ENCODE measurements around the gene CACNA1G. TPM values are rescaled to one million over a fixed set of nuclear protein-coding genes. Genes with fewer than 3 reads are reported as not detected.

The CACNA1G gene
- polyA plus RNA-seq, 3 donors, result 0.07 to 2.9 (median 0.64) TPM

DNA sequence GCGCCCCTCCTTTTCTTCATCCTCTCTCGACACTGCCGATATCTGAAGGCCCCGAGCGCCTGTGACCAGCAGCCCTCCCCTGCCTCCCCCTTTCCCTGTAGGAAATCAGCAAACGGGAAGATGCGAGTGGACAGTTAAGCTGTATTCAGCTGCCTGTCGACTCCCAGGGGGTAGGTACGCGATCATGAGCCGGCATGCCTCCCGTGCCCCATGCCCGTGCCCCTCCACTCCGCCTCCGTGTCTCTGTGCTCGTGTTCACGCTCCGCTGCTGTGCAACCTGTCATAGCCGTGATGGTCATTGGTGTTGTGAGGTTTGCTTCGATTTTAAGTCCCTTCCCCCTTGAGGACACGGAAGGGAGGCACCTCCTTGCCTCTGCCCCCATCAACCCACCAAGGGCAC, 34.4 kb downstream of the CACNA1G start:
- no peak overlapping the region for H3K27ac ChIP-seq (ENCODE audit: low read depth, low read length)
- WGBS, 3 donors, result 86 to 94% (median 88%) methylated on average over 21 of the region's 21 CpGs

DNA sequence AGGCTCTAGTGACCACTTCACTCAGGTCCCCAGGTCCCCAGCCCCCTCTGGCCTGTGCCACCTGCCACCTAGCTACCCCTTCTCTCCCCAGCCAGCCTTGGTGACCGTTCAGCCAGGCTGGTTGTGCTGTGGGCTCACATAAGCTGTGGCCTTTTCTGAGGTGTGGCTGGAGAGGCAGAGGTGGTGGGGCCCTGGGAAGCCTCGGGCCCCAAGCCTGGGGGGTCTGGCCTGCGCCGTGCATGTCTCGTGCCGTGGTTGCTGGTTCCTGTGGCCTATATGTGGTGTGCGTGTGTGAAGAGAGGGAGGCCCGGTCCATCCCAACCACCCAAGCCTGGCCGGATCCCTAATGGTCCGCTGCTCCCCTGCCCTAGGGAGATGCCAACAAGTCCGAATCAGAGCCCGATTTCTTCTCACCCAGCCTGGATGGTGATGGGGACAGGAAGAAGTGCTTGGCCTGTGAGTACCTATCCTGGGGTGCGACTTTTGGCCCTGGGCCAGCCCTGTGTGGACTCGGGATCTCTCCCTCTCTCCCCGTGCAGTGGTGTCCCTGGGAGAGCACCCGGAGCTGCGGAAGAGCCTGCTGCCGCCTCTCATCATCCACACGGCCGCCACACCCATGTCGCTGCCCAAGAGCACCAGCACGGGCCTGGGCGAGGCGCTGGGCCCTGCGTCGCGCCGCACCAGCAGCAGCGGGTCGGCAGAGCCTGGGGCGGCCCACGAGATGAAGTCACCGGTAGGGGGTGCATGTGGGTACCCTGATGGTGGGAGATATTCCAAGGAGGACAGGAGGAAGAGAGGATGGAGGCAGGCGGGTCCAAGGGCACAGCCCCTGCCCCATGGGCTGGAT, 35.9 kb downstream of the CACNA1G start:
- WGBS, 3 donors, result 82 to 83% (median 82%) methylated on average over 32 to 34 of the region's 34 CpGs
- no peak overlapping the region for H3K27ac ChIP-seq (ENCODE audit: low read depth, low read length)

DNA sequence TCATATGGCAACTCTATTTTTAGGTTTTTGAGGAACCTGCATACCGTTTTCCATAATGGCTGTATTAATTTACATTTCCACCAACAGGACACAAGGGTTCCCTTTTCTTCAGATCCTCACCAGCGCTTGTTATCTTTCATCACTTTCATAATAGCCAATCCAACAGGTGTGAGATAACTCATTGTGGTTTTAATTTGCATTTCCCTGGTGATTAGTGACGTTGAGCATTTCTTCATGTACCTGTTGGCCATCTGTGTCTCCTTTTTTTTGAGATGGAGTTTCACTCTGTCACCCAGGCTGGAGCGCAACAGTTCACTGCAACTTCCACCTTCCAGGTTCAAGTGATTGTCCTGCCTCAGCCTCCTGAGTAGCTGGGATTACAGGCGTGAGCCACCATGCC, 38.0 kb downstream of the CACNA1G start:
- WGBS, 3 donors, result 71 to 86% (median 75%) methylated on average over 5 of the region's 5 CpGs
- no peak overlapping the region for H3K27ac ChIP-seq (ENCODE audit: low read depth, low read length)

DNA sequence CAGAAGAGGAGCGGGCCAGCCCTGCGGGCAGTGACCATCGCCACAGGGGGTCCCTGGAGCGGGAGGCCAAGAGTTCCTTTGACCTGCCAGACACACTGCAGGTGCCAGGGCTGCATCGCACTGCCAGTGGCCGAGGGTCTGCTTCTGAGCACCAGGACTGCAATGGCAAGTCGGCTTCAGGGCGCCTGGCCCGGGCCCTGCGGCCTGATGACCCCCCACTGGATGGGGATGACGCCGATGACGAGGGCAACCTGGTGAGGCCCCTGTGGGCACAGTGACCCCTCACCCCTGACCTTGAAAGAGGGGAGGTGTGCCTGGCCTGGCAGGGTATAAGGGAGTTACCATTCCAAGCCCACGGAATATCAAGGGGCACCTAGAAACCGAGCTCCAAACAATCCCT, 39.1 kb downstream of the CACNA1G start:
- H3K27ac ChIP-seq (ENCODE audit: low read depth, low read length), result no peak overlapping the region
- 91 to 96% (median 94%) methylated on average over 15 of the region's 15 CpGs for WGBS, 3 donors

DNA sequence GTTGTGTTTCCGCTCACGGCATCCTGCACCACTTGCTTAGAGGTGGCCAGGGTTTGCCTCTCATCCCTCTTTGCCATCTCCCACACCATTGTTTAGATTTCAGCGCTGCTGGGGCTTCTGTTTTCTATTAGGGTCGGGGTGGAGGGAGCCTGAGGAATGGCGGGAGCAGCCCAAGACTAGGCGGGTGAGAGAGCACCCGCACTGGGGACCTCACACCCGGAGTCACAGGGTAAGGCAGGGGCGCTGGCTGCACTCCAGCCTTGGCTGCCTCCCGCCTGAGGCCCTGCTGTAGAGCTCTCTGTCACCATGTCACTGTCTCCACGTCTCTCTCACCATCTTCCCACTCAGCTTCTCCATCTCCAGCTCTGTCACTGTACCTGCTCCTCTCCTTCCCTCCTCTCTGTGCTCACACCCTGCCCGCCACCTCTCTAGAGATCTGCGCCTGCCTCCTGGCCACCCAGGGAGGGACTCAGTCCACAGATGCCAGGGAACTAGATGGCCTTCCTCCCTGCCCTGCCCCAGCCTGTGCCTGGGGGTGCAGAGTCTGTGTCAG, 41.4 kb downstream of the CACNA1G start:
- WGBS, 3 donors, result 73 to 84% (median 80%) methylated on average over 11 to 13 of the region's 13 CpGs
- H3K27ac ChIP-seq (ENCODE audit: low read depth, low read length), result no peak overlapping the region

DNA sequence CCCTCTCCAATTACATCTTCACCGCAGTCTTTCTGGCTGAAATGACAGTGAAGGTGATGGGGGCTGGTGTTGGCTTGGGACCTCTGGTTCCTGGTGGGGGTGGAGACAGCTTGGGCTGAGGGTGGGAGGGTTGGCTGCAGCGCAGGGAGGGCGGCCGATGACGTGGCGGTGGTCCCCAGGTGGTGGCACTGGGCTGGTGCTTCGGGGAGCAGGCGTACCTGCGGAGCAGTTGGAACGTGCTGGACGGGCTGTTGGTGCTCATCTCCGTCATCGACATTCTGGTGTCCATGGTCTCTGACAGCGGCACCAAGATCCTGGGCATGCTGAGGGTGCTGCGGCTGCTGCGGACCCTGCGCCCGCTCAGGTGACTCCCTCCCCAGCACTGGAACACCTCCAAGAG, 42.3 kb downstream of the CACNA1G start:
- WGBS, 3 donors, result 79 to 95% (median 90%) methylated on average over 16 to 18 of the region's 18 CpGs
- no peak overlapping the region for H3K27ac ChIP-seq (ENCODE audit: low read depth, low read length)

DNA sequence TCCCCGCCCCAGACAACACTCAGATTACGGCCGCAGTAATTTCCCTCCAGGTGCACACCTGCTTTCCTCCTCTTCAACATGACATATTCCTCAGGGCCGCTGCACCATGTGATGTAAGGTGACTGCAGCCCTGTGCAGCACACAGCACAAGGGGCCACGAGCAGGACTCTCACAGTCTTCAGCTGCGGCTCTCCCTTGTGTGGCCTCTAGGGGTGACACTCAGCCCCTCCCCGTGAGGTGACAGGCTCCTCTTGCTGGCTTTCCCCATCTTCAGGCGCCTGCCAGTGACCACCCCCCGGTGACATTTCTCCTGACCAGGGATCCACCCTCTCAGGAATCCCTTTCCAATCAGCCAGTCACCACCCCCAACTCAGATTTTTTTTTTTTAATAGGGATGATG, 42.8 kb downstream of the CACNA1G start:
- H3K27ac ChIP-seq (ENCODE audit: low read depth, low read length), result no peak overlapping the region
- WGBS, 3 donors, result 48 to 74% (median 72%) methylated on average over 9 of the region's 9 CpGs

DNA sequence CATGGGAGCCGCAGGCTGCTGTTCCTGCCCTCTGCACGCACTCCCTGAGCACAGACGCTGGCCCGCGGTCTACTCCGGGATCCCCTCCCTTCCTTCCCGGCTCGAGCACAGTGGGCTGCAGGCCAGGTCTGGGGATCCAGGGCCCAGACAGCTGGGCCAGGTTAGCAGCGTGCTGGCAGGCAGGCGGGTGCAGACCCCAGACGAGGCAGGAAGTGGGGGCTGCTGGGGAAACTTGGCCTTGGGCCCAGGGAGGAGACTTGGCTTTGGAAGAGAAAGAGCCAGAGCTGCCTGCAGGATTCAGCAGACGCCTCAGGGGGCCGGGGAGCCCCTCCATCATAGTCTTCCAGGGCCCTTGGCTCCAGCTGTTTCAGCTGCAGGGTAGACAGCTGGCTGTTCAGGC, 44.0 kb downstream of the CACNA1G start:
- 8 to 31% (median 12%) methylated on average over 11 to 13 of the region's 13 CpGs for whole genome bisulfite sequencing, 3 donors
- H3K27ac ChIP-seq (ENCODE audit: low read depth, low read length), result no peak overlapping the region

DNA sequence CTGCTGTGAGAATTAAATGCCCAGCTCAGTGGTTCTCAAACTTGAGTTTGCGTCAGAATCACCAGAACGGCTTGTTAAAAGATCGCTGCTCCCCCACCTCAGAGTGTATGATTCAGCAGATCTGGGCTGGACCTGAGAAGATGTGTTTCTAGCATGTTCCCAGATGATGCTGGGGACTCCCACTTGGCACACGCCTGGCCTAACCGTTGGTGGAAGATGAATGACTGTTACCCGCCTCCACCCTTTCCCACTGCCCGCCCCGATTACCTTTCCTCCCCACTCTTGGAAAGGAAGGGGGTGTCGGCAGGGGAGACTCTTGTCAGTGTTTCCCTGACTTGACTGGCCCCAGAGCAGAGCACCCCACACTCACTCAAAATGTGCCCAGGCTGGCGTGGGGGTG, 44.9 kb downstream of the CACNA1G start:
- H3K27ac ChIP-seq (ENCODE audit: low read depth, low read length), result no peak overlapping the region
- WGBS, 3 donors, result 49 to 73% (median 52%) methylated on average over 10 of the region's 10 CpGs

DNA sequence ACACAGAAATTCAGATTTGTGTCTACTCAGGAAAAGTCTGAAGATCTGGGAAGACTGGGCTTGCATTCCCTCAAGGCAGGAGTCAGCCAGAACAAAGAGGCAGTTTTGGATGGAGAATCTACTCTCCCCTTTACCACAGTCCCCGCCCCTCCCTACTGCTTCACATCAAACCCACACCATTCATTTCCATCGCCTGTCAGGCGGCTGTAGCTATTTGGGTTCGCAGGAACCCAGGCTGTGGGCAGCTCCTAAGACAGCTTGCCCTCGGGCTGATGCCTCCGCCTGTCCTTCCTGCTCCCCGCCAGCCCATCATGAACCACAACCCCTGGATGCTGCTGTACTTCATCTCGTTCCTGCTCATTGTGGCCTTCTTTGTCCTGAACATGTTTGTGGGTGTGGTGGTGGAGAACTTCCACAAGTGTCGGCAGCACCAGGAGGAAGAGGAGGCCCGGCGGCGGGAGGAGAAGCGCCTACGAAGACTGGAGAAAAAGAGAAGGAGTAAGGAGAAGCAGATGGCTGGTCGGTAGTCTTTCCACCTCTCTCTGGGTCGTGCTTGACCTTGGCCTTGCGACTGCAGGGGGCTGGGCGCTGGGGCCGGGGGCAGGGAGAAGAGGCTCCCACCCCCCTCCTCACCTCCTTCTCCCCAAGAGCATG, 47.1 kb downstream of the CACNA1G start:
- H3K27ac ChIP-seq (ENCODE audit: low read depth, low read length), result no peak overlapping the region
- WGBS, 3 donors, result 84 to 86% (median 86%) methylated on average over 18 to 19 of the region's 19 CpGs

DNA sequence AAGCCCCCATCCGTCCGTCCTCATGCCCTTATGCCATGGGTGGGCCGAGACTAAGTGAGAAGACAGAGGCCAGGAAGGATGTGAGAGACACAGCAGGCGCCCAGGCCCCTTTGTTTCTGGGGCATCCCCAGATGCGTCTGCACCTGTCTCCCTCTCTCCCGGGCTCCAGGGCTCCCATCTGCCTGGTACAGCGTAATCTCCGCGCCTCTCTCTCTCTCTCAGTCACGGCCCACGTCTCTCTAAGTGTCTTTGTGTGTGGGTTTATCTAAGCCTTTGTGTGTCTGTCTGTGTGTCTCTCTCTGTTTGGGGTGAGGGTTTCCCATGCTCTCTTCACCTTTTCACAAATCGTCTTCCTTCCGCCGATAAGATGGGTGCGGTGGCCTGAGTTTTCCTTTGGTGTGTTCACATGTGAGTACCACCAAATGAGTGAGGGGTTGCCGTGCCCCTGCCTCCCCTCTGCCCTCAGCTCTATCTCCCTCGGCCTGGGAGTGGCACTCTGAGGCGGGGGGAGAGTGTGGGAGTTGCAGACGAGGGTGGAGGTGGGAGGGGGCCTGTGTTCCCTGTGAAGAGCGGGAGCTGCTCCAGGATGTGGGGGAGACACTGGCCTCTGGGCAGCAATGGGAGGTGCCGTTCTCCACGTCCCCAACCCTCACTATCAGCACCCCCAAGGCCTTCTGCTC, 48.3 kb downstream of the CACNA1G start:
- WGBS, 3 donors, result 78 to 80% (median 79%) methylated on average over 22 of the region's 22 CpGs
- H3K27ac ChIP-seq (ENCODE audit: low read depth, low read length), result no peak overlapping the region

DNA sequence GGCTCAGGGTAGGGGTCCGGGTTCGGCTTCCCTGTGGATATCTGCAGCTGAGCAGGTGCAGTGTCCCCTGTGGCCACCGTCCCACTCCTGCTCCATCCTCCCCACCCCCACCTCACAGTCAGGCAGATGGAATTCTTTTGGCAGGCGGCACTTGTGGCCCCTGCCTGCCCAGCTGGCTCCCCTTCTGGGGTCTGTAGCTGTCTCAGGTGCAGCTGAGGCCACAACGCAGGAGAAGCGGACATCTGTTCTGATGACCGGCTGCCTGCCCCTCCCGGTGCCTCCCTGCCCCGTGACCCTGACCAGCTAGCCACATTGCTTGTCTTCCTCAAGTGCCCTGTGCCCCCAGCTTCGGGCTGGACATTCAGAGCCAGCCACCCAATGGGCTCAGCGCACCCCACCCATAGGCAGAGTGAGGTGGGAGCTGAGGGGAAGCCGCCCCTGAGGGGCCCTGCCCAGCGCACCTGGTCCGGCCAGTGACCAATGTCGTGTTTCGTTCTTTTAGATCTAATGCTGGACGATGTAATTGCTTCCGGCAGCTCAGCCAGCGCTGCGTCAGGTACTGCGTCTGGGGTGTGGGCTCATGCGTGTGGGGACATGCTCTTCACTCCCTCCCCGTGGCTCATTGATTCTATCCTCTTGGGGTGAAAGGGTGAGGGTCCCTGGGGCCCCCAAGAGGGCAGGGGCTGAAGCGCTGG, 49.0 kb downstream of the CACNA1G start:
- H3K27ac ChIP-seq (ENCODE audit: low read depth, low read length), result no peak overlapping the region
- 84 to 92% (median 88%) methylated on average over 24 of the region's 24 CpGs for WGBS, 3 donors

DNA sequence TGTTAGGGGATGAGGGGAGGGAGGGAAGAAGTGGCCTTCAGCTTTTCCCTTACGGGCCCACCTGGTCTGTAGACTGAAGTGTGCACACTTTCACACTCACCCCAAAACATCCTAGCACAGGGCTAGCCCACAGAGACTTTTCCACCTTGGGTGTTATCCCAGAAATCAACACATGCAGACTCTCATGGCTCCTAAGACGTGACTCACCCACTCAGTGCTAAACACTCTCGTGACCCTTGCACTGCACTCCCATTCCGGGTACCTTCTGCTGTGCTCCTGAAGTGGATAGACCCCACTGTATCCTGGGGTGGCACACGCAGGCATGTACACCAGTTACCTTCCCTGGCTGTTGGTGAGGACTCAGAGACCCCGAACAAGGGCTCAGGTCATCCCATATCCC, 51.1 kb downstream of the CACNA1G start:
- 87 to 89% (median 88%) methylated on average over 6 of the region's 6 CpGs for WGBS, 3 donors
- H3K27ac ChIP-seq (ENCODE audit: low read depth, low read length), result no peak overlapping the region

DNA sequence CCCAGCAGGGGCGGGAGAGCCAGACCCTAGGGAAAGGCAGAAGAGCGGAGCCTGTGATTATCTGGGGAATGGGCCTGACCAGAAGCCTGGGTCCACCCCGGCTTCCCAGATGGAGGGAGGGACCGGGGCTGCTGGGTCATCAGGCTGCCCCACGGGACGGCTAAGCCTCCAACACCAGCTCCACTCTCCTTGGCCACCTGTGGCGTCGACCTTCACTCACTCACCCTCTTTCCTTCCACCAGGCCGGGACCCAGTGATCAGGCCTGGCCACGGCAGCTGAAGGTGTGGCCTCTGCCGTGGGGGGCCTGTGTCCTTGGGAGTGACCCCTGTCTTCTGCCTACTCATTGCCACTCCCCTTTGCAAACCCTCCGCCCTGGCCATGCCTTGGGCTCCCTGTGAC, 51.8 kb downstream of the CACNA1G start:
- WGBS, 3 donors, result 83 to 97% (median 95%) methylated on average over 10 to 12 of the region's 12 CpGs
- no peak overlapping the region for H3K27ac ChIP-seq (ENCODE audit: low read depth, low read length)

DNA sequence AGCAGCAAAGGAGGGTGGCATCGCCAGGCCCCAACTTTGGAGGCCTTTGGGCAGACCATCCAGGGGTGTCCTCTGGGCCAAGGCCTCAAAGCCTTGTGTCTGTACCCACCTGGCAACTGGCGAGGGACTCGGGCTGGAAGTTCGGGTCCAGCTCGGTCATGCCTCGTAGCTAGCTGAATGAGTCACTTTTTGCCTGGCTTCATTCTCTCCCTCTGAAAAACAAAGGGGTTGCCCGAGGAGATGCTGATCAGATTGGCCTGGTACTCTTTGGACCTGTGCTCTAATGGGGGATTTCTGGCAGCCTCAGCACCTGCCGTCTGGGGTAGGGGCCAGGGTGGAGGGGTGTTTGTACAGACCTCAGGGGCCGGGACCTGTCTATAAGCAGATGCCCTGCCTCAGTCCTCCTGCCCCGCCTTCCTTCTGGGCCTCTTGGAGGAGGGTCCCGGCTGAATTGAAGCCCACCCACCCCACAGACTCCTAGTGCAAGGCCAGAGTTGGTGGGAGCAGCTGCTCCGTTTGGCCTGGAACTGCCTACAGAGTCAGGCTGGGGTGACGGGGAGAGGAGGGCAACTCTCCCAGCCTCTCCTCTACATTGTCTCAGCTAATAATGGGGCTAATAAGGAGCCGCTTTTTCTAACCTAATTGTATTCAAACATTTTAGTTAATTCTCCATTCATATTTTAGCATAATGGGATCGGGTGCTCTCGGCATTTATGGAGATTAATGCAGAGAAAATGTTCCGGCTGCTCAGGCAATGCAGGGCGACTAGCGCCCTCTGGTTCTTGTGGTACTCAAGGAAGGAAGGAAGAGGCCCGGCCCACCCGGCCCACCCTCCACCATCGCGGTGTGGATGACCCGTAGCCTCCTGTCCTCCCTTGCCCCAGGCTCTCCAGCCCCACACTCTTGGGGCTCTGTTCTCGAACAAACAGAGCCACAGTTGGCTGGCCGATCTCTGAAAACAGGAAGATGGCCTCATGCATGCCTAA, 52.8 kb downstream of the CACNA1G start:
- H3K27ac ChIP-seq (ENCODE audit: low read depth, low read length), result no peak overlapping the region
- WGBS, 3 donors, result 55 to 71% (median 57%) methylated on average over 26 of the region's 26 CpGs

DNA sequence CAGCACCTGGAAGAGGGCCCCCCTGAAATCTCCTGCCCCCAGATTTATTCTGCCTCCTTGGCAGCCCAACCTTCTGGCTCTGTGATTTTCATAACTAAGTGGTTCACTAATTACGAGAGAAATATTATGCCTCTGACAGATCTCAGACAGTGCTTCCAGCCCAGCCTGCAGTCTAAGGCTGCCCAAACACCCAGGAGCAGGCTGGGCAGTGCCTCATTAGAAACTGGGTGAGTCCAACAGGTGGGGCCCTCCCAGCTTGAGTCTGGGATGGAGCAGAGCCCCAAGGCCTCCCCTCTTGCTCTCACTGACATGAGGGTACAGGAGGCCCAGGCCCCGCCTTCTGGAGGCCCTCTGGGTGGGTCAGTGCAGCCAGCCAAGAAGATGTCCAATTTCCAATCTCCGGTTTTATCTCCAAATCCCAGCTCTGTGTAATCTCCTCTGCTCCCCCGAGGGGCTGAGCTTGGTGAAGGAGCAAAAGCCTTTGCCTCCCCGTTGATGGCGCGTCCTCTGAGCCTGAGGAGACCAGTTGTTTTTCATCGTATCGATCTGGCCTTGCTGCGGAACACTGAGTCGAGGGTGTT, 54.0 kb downstream of the CACNA1G start:
- 58 to 81% (median 63%) methylated on average over 11 of the region's 11 CpGs for WGBS, 3 donors
- no peak overlapping the region for H3K27ac ChIP-seq (ENCODE audit: low read depth, low read length)

DNA sequence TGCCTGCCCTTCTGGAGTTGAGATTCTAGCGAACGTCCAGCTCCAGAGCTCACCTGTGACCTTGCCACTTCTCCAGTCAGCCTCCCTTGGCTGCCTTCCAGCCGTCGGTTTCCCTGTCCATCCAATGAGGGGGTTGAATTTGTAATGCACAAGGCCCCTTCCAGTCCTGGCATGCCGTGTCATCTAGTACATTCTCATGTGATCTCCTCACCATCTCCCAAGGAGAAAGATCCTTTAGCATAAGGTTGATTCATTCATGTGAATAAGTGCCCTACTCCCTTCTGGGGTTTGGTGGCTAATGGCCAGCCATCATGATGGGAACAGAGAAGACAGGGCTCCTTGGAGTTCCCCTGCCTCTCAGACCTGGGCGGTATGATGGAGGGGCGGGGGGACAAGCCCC, 55.3 kb downstream of the CACNA1G start:
- WGBS, 3 donors, result 39 to 87% (median 82%) methylated on average over 7 of the region's 7 CpGs
- H3K27ac ChIP-seq (ENCODE audit: low read depth, low read length), result no peak overlapping the region
